H9 (cell line): ENCODE results near the gene SOCS3. TPM values are rescaled to one million over a fixed set of nuclear protein-coding genes. Genes with fewer than 3 reads are reported as not detected.

Source experiments
- DNase-seq: peaks from one replicate; pipeline ENCODE4 v3.0.0-alpha.2; 2017
- H2AFZ ChIP-seq: one replicate; pipeline ENCODE4 v1.6.1; 2013; ENCODE audit warnings: mild to moderate bottlenecking, low read length, control low read depth, moderate library complexity
- H2AK5ac ChIP-seq: 2 replicates; pipeline ENCODE4 v1.6.1; 2013; ENCODE audit warnings: low read length, control low read depth, mixed read lengths; ENCODE audit not compliant: insufficient read length
- H2BK120ac ChIP-seq: one replicate; pipeline ENCODE4 v1.6.1; 2013; ENCODE audit warnings: low read depth, mild to moderate bottlenecking, low read length, control low read depth, inconsistent platforms; ENCODE audit not compliant: poor library complexity, severe bottlenecking
- H2BK12ac ChIP-seq: 2 replicates; pipeline ENCODE4 v1.6.1; 2013; ENCODE audit warnings: low read length, control low read depth, mixed read lengths, low read depth; ENCODE audit not compliant: insufficient read length
- H2BK15ac ChIP-seq: 2 replicates; pipeline ENCODE4 v1.6.1; 2013; ENCODE audit warnings: low read depth, low read length, control low read depth
- H2BK20ac ChIP-seq: one replicate; pipeline ENCODE4 v1.6.1; 2013; ENCODE audit warnings: low read depth, mild to moderate bottlenecking, low read length, control low read depth, inconsistent platforms; ENCODE audit not compliant: poor library complexity, severe bottlenecking
- H2BK5ac ChIP-seq: 2 replicates; pipeline ENCODE4 v1.6.1; 2013; ENCODE audit warnings: low read length, control low read depth, mixed read lengths; ENCODE audit not compliant: insufficient read length
- H3K14ac ChIP-seq: 2 replicates; pipeline ENCODE4 v1.6.1; 2013; ENCODE audit warnings: low read length, control low read depth; ENCODE audit not compliant: insufficient read depth
- H3K18ac ChIP-seq: 2 replicates; pipeline ENCODE4 v1.6.1; 2013; ENCODE audit warnings: low read depth, mild to moderate bottlenecking, mixed read lengths, low read length, control low read depth; ENCODE audit not compliant: insufficient read length
- H3K23ac ChIP-seq: 2 replicates; pipeline ENCODE4 v1.6.1; 2013; ENCODE audit warnings: low read length, control low read depth, mixed read lengths, low read depth; ENCODE audit not compliant: insufficient read length
- H3K23me2 ChIP-seq: 2 replicates; pipeline ENCODE4 v1.6.1; 2013; ENCODE audit warnings: low read depth, mild to moderate bottlenecking, mixed read lengths, low read length, control low read depth; ENCODE audit not compliant: insufficient read length, poor library complexity, severe bottlenecking
- H3K27ac ChIP-seq: 2 replicates; pipeline ENCODE4 v1.5.1; 2013; ENCODE audit warnings: low read length, control low read depth, mixed read lengths, low read depth; ENCODE audit not compliant: insufficient read length
- H3K27me3 ChIP-seq: 2 replicates; pipeline ENCODE4 v1.6.1; 2013; ENCODE audit warnings: low read length, control low read depth, inconsistent platforms; ENCODE audit not compliant: insufficient read depth
- H3K4ac ChIP-seq: 2 replicates; pipeline ENCODE4 v1.6.1; 2013; ENCODE audit warnings: low read depth, mild to moderate bottlenecking, control low read depth, inconsistent platforms, low read length, moderate library complexity
- H3K4me1 ChIP-seq: 2 replicates; pipeline ENCODE4 v1.6.1; 2013; ENCODE audit warnings: low read length, control low read depth, inconsistent platforms; ENCODE audit not compliant: insufficient read depth
- H3K4me2 ChIP-seq: 2 replicates; pipeline ENCODE4 v1.6.1; 2013; ENCODE audit warnings: low read length, control low read depth, mixed read lengths; ENCODE audit not compliant: insufficient read length, insufficient read depth
- H3K56ac ChIP-seq: 2 replicates; pipeline ENCODE4 v1.6.1; 2013; ENCODE audit warnings: low read depth, mild to moderate bottlenecking, mixed read lengths, low read length, control low read depth; ENCODE audit not compliant: insufficient read length
- H3K79me1 ChIP-seq: 2 replicates; pipeline ENCODE4 v1.6.1; 2013; ENCODE audit warnings: low read depth, mild to moderate bottlenecking, moderate library complexity, low read length, control low read depth, inconsistent platforms; ENCODE audit not compliant: insufficient read depth, poor library complexity, severe bottlenecking
- H3K79me2 ChIP-seq: 2 replicates; pipeline ENCODE4 v1.6.1; 2013; ENCODE audit warnings: low read length, control low read depth, inconsistent platforms; ENCODE audit not compliant: insufficient read depth
- H3K9ac ChIP-seq: 2 replicates; pipeline ENCODE4 v1.6.1; 2013; ENCODE audit warnings: low read length, control low read depth, mixed read lengths; ENCODE audit not compliant: insufficient read length; ENCODE audit errors: extremely low read depth
- H3K9me3 ChIP-seq: one replicate; pipeline ENCODE4 v1.6.1; 2013; ENCODE audit warnings: low read depth, low read length, inconsistent platforms; ENCODE audit not compliant: control insufficient read depth
- H3T11ph ChIP-seq: one replicate; pipeline ENCODE4 v1.6.1; 2013; ENCODE audit warnings: mild to moderate bottlenecking, low read length, control low read depth, inconsistent platforms
- H4K20me1 ChIP-seq: one replicate; pipeline ENCODE4 v1.6.1; 2013; ENCODE audit not compliant: control insufficient read depth, insufficient read length, insufficient read depth
- H4K5ac ChIP-seq: 2 replicates; pipeline ENCODE4 v1.6.1; 2013; ENCODE audit warnings: low read depth, mild to moderate bottlenecking, mixed read lengths, low read length, control low read depth; ENCODE audit not compliant: insufficient read length
- H4K8ac ChIP-seq: replicated peaks from 2 replicates; pipeline ENCODE4 v1.6.1; 2013; ENCODE audit warnings: low read length, control low read depth, mixed read lengths, low read depth; ENCODE audit not compliant: insufficient read length
- H4K91ac ChIP-seq: 2 replicates; pipeline ENCODE4 v1.6.1; 2013; ENCODE audit warnings: low read depth, mild to moderate bottlenecking, moderate library complexity, mixed read lengths, low read length, control low read depth; ENCODE audit not compliant: insufficient read length
- H3K27ac Mint-ChIP-seq, 3 experiments: 2 replicates in 2 of 3; 3 replicates in 1 of 3; pipeline ENCODE4 v1.8.0; 2020 to 2021; ENCODE audit warnings: mixed read lengths in 3 of 3, mild to moderate bottlenecking in 1 of 3, moderate library complexity in 1 of 3
- H3K27me3 Mint-ChIP-seq: 2 replicates; pipeline ENCODE4 v1.8.0; 2021; ENCODE audit warnings: low read depth, mild to moderate bottlenecking, moderate library complexity, mixed read lengths
- H3K36me3 Mint-ChIP-seq, 3 experiments: 2 replicates in 2 of 3; 3 replicates in 1 of 3; pipeline ENCODE4 v1.8.0; 2020 to 2021; ENCODE audit warnings: low read depth in 3 of 3, mixed read lengths in 3 of 3; ENCODE audit not compliant: insufficient read depth in 1 of 3
- H3K4me1 Mint-ChIP-seq, 2 experiments: 2 replicates each; pipeline ENCODE4 v1.8.0; 2020; ENCODE audit warnings: mixed read lengths in 2 of 2
- H3K4me3 Mint-ChIP-seq, 2 experiments: 2 replicates in 1 of 2; 3 replicates in 1 of 2; pipeline ENCODE4 v1.8.0; 2020 to 2021; ENCODE audit warnings: mild to moderate bottlenecking in 2 of 2, mixed read lengths in 2 of 2, moderate library complexity in 1 of 2
- H3K9me3 Mint-ChIP-seq, 2 experiments: 2 replicates in 1 of 2; 3 replicates in 1 of 2; pipeline ENCODE4 v1.8.0; 2020; ENCODE audit warnings: mild to moderate bottlenecking in 2 of 2, mixed read lengths in 2 of 2, moderate library complexity in 1 of 2
- WGBS: extraction: QIAGEN DNeasy Blood & Tissue Kit; methylation state at CpG from one replicate; pipeline ENCODE4 v1.1.7; 2013; ENCODE audit warnings: missing lambda C conversion rate, low lambda C conversion rate, mixed read lengths; ENCODE audit not compliant: insufficient read length; ENCODE audit errors: extremely low coverage; 5-methylcytosine and 5-hydroxymethylcytosine counted together
- total RNA-seq: library from RNA; stranded (reverse); gene quantifications from 2 replicates; pipeline ENCODE4 v1.2.1, GENCODE V29; 2021
- TF ChIP-seq, protein P1 (sequence below): fragments of 200-600 bp; sonication (generic); conservative IDR thresholded peaks from 3 replicates; pipeline ENCODE4 v1.8.0; 2021; ENCODE audit warnings: antibody characterized with exemption, mild to moderate bottlenecking

SOCS3 gene
- total RNA-seq, 1 experiment from 2014 or later, result 9.5 TPM

DNA sequence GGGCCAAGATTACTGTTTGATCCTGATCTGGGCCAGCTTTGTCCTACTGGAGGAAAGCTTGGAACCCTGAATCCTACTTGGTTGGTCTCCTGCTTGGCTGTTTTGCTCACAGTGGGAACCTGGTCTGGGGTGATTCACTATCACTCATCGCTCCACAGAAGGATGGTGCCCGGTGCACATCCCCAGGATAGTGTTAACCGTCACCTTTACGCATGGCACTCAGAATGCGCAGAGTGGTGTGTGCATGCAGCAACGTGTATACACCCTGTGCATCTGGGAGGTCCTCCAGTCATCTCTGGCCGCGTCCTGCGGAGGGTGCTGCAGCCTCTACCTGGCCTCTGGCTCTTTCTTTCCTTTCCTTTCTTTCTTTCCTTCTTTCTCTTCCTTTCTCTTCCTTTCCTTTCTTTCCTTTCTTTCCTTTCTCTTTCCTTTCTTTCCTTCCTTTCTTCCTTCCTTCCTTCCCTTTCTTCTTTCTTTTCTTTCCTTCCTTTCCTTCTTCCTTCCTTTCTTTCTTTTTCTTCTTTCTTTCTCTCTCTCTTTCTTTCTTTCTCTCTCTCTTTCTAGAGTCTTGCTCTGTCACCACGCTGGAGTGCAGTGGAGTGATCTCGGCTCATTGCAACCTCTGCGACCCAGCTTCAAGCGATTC lies 13.1 kb downstream of the SOCS3 start:
- Mint-ChIP-seq H3K27ac (no peak overlapping the region), H3K9me3 (no peaks in the 10 kb centered on the region), H3K4me3 (no peak overlapping the region), H3K27me3 (peaks cover 47% of the 10 kb centered on the region), H3K36me3 (no peaks in the 10 kb centered on the region), H3K4me1 (peaks cover 14 to 20% of the 10 kb centered on the region in 2 experiments)
- H3K4me2 ChIP-seq, result no peak overlapping the region
- no CpG with 5 or more reads among the region's 13 CpGs for WGBS
- no peaks in the 10 kb centered on the region for H3K79me1 ChIP-seq
- H3K14ac ChIP-seq, result no peak overlapping the region
- H3T11ph ChIP-seq, result no peak overlapping the region
- H3K9ac ChIP-seq, result no peak overlapping the region
- no peak for DNase-seq
- H4K20me1 ChIP-seq, result no peaks in the 10 kb centered on the region
- TF ChIP-seq, protein P1, sequence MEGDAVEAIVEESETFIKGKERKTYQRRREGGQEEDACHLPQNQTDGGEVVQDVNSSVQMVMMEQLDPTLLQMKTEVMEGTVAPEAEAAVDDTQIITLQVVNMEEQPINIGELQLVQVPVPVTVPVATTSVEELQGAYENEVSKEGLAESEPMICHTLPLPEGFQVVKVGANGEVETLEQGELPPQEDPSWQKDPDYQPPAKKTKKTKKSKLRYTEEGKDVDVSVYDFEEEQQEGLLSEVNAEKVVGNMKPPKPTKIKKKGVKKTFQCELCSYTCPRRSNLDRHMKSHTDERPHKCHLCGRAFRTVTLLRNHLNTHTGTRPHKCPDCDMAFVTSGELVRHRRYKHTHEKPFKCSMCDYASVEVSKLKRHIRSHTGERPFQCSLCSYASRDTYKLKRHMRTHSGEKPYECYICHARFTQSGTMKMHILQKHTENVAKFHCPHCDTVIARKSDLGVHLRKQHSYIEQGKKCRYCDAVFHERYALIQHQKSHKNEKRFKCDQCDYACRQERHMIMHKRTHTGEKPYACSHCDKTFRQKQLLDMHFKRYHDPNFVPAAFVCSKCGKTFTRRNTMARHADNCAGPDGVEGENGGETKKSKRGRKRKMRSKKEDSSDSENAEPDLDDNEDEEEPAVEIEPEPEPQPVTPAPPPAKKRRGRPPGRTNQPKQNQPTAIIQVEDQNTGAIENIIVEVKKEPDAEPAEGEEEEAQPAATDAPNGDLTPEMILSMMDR, result peak; percentile 35; the same call in 1 of the 3 replicates
- no peaks in the 10 kb centered on the region for H3K9me3 ChIP-seq
- no peaks in the 10 kb centered on the region; the same call in 1 of the 2 replicates for H3K4me1 ChIP-seq
- no peaks in the 10 kb centered on the region for H3K23me2 ChIP-seq
- H3K27ac ChIP-seq, result no peak overlapping the region
- H3K23ac ChIP-seq, result no peak overlapping the region
- no peak overlapping the region for H2AFZ ChIP-seq
- H2AK5ac ChIP-seq, result no peak overlapping the region
- H3K79me2 ChIP-seq, result no peaks in the 10 kb centered on the region
- no peak overlapping the region for H2BK20ac ChIP-seq
- no peak overlapping the region for H2BK120ac ChIP-seq
- no peak overlapping the region for H4K91ac ChIP-seq
- no peak overlapping the region for H2BK5ac ChIP-seq
- H4K8ac ChIP-seq, result no peak overlapping the region
- no peak overlapping the region for H4K5ac ChIP-seq
- H2BK12ac ChIP-seq, result no peak overlapping the region
- no peak overlapping the region for H2BK15ac ChIP-seq
- H3K4ac ChIP-seq, result no peak overlapping the region
- no peaks in the 10 kb centered on the region for H3K27me3 ChIP-seq
- H3K18ac ChIP-seq, result no peak overlapping the region
- no peak overlapping the region for H3K56ac ChIP-seq
